KBM-7 (cell line): ENCODE data around the gene CNST.

ENCODE experiments used
- DNase-seq: peaks from one replicate; pipeline ENCODE4 v3.0.0-alpha.2; 2015
- in situ Hi-C: fragments of 300-500 bp; cut with MboI; formaldehyde crosslinking; loops from 2 replicates; pipeline ENCODE4 v1.14.3; 2020; ENCODE audit warnings: low sequenced_read_pairs, low pct_unique_long_range_greater_than_20kb, mixed read lengths

Gene CNST, protein sequence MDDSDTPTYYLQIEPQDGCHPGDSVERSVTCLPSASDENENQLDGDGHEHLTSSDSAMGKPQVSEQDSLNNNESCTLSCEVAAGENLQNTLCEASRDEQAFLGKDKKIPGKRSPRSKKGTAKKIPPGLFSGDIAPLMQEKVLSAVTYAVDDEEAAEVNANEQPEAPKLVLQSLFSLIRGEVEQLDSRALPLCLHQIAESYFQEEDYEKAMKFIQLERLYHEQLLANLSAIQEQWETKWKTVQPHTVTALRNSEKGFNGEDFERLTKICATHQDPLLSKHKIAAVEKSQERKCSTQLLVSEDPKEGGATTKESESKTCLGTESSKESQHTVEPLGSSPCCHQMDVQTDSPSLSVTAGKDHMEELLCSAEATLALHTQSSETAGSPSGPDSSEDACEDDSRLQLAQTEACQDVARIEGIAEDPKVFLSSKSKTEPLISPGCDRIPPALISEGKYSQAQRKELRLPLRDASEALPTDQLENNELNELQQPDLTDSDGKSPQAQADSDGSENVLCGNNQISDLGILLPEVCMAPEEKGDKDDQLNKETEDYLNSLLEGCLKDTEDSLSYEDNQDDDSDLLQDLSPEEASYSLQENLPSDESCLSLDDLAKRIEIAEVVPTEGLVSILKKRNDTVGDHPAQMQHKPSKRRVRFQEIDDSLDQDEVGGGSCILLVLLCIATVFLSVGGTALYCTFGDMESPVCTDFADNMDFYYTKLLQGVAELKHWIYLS

DNA sequence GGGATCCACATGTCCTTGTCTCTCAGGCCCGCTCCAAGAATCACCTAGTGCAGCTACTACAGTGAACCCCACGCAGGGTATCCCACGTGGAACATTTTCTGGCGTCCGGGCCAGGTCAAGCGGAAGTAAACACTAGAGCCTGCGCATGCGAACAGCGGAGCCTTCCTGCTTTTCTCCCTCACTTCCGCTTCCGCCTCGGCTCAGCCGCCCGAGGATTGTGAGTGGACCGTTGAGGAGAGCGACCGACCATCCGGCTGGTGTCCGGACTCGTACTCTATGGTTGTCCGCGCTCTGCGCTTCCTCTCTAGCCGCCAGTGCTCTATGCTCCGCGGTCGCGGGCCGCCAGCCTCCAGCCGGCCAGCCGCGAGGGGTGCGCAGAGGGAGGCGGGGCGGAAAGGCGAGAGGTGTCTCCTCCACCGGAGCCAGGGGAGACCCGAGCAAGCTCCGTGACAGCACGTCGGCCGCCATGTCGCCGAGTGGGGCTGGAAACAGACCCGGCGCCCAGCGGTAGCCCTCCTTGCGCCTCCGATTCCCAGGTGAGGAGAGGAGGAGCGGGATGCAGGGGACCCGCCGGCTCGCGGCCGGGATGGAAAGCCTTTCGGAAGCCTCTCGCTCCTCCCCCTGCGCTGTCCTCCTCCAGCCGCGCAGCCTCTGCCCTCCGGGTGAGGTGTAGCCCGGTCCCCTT lies at the start of gene CNST, which contains the start of gene TFB2M:
TSS of gene CNST (plus strand) at position 329 of the 685 bp plus-strand sequence. CDS start 25,107 bp downstream, outside the sequence.
TSS of gene TFB2M (minus strand) at position 134 of the 685 bp plus-strand sequence. CDS start at position 11, 123 bp downstream.
- in situ Hi-C loops, result no loop called here

DNA sequence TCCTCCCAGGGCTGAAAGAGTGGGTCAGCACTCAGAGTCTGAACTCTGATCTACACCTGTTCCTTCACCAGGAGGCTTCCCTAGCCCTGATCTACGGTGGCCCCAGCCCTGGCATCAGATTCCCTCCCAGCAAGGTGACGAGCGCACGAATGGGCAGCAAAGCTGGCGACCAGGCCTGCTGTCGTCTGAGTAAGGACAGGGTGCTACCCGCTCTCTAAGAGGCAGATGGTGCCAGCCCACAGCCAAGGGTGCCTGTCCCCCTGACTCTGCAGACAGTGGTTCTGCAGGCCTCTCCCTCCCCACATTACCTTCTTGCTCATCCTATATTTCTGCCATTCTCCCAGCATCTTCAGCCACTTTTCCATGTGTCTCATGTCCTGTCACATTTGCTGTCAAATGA lies 48.9 kb upstream of the CNST start:
- DNase-seq, result no peak
- in situ Hi-C loops, result no loop called here

More for the DNA sequence above, at the start of gene CNST, which contains the start of gene TFB2M:
- peak; percentile 99 for DNase-seq

DNA sequence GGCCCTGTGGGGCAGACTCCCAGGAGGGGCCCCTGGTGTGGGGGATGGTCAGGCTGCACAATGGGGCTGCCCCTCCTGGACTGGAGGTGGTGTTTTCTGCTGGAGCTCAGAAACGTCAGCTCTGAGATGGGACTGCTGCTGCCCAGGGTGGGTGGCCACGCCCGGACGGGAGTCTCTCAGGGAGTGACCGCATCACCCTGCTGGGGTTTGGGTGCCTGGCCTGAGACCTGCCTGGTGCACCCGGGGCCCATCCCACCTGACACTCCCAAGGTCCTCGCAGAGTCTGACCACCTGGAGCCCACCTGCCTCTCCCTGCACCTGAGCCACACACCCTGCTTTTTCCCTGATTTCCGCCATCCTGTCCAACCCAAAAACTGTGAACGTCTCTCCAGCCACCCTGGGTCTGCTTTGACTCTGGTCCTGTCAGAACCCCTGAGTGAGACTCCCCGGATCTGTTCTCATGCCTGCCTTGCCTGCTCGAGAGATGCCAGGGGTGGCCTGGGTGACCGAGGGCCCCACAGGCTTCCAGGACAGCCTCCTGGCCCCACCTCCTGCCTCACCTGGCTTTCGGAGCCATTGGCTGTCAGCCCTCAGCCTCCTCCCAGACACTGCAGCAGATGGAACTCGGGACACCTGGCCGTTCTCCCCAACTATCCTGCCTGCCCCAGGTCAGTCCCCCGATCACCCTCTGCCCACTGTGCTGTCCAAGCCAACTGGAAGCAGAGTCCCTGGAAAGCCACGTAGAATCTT lies 47.6 kb upstream of the CNST start:
- no peak for DNase-seq
- in situ Hi-C loops, result no loop called here

DNA sequence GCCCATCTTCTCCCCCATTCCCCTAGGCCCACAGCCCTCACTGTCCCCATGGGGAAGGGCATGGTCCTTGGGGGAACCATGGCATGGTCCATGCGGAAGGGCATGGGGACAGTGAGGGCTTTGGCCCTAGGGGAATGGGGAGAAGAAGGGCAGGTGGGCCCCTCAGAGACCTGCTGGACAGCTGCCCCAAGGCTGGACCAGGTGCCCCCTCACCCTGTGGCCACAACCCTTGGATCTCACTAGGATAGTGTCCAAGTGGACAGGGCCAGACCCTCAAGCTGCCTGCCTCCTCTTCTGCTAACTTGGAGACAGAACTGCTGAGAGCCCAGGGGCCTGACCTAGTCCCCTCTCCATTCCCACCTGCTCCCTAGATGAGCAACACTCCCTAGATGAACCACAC lies 46.7 kb upstream of the CNST start:
- in situ Hi-C loops, result no loop called here

DNA sequence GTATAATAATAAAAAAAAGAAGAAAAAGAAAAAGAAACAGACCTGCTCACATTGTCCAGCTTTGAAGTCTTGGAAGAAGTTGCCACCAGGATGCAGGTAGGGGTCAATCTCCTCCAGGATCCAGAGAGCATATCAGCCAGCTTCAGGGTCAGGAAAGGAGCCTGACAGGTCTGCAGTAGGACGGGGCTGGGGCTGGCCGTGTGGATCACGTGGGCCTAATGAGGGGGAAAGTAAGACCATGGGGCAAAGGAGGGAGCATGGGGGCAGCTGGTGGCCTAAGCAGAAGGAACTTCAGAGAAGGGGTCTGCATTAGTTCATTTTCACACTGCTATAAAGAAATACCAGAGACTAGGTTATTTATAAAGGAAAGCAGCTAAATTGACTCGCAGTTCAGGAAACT lies 39.9 kb upstream of the CNST start:
- no peak for DNase-seq
- in situ Hi-C loops, result no loop called here

More for the DNA sequence above, 46.7 kb upstream of the CNST start:
- no peak for DNase-seq

DNA sequence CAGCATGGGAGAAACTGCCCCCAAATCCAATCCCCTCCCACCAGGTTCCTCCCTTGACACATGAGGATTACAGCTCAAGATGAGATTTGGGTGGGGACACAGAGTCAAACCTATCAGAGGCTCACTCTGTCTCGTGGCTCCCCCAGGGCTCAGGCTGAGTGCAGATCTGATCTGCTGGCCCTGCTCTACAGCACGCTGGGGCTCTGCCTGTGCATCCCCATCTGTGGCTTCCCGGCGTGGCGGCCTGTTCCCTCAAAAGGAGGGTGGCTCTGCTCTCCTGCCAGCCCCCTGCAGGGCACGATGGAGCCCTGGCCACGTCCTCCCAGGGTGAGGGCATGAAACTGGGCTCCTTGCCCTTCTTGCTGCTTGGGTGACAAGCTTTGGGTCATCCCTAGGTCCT lies 39.3 kb upstream of the CNST start:
- DNase-seq, result no peak
- in situ Hi-C loops, result no loop called here

DNA sequence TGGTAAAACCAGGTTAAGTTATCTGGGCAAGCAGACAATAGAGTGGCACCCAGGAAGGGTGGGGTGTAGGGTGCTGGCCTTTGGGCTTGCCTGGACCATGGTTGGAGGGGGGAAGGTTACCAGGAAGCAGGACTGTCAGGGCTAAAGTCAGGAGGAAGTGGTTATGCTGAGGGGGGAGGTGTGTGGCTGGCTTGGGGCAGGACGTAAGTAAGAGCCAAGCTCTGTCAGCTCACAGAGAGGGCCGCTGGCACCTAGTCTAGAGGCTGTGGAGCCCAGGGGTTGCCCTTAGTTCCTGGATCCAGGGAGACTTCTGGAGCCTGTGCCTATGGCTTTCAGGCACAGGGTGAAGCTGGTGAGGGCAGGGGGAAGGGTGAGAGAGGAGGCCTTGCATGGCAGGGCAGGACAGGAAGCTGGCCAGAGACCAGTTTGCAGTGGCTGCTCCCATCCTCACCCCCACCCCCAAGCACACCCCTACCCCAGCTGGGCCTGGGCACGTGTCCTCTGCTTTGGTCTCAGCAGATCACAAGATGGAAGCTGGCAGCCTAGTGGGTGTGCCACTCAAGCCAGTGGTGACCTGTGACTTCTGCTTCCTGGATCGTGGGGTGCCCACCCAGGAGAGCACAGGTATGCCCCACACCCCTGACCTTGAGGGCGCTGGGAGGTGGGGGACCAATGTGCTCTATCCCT lies 38.7 kb upstream of the CNST start:
- peak; percentile 59 for DNase-seq
- in situ Hi-C loops, result no loop called here

DNA sequence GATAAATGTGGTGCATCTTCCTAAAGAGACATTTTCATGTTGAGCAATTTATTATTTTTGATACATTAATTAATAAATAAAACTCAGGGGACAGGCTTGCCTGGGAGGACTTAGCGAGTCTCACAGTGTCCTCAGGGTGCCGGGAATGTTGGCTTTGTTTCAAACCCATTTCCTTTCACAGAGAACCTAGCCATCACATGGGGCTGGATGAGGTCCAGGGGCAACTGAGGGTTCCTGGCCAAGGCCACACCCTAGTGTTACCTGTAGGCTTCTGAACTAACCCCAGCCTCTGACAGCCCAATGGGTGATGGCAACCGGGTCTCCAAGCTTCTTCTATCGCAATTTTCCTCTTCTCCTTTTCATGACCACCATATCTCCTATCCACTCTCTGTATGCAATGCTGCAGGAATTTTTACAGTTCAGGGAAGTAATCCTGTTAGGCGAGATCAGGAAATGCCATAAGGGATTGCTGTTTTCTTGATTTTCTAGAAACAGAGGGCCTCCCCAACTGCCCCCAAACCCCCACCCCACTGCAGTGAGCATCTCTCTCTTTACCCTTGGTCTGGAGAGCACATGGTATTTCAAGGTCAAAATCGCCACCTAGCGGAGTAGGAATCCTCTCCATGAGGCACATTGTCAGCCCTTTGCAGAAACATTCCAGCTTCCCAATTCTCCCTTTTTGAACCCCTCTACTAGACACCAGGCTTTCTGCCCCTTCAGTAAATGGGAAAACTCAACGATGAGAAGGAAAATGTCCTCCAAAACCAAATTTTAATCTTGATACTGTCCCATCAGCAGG lies 37.1 kb upstream of the CNST start:
- in situ Hi-C loops, result no loop called here
- DNase-seq, result no peak

DNA sequence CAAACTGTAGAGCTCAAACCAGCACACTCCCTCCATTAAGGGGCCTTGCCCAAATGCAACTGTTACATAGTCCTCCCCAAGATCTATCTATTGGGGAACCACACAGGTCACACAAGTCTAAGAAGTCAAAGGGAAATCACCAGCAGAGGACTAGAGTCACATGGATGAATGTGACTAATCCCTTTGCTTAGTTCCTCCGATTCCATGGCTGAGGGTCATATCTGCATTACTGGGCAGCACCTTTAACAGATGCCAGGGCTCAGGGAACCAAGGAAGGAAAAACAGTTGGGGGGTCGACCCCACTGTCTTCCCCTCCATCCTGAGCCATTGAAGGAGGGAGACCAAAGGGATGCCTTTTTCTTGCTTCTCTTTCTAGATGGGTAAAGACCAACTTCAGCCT lies 35.8 kb upstream of the CNST start:
- DNase-seq, result no peak
- in situ Hi-C loops, result no loop called here

DNA sequence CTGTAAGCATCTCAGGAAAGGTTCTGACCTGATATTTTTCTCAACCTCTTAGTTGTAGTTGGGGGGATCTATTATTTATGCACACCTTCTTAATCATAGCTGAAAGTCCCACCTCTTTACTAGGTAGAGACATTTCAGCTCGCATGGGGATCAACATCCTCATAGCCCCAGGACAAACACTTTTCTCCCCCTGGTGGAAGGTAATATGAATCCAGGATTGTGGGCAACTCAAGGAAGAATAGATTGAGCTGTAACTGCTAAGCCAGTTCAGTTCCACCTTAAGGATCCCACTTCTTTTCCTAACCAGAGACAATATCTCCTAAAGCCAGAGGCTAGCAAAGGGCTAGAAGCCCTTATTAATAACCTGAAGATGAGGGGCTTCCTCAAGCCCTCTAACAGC lies 33.7 kb upstream of the CNST start:
- in situ Hi-C loops, result no loop called here
- no peak for DNase-seq

DNA sequence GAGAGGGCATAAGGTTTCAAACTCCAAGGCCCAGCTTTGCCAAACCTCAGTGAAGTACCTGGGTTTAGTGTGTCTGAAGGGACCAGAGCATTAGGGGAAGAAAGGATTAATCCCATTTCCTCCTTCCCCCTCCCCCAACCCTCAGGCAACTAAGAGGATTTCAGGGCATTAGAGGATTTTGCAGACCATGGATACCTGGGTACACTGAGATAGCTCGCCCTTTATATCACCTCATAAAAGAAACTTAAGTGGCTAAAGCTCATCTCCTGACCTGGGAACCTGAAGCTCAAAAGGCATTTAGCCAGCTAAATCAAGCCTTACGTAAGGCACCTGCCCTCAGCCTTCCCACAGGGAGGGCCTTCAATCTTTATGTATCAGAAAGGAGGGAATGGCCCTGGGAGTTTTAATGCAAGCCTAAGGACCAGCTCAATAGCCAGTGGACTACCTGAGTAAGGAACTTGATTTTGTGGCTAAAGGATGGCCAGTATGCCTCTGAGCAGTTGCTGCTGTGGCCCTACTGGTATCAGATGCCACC lies 32.8 kb upstream of the CNST start:
- DNase-seq, result no peak
- in situ Hi-C loops, result no loop called here

DNA sequence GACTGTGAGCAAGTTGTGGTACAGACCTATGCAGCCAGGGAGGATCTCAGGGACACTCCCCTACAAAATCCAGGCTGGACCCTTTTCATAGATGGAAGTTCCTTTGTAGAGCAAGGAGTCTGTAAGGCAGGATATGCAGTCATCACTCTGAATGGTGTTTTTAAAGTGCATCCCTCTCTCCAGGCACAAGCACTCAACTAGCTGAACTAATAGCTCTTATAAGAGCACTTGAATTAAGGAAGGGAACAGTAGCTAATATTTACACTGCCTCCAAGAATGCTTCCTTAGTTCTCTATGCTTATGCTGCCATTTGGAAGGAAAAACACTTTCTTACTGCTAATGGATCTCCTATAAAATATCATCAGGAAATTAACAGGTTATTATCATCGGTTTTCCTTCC lies 32.1 kb upstream of the CNST start:
- no peak for DNase-seq
- in situ Hi-C loops, result no loop called here

DNA sequence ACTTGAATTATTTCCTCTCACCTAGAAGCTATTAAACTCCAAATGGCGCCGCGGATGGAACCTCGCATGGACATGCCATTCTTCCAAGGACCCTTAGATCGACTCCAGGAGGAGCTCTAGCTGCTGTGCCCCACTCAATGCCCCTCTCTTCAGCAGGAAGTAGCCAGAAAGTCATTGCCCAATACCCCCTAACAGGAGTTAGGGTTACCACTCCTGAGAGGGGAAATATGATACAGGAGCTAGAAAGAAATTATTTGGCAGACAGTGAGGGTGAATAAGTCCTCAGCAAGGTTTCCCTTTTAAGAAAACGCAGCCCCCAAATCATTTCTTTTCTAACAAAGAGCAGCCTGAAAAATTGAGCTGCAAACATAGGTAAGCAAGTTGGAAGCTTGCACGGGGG lies 28.8 kb upstream of the CNST start:
- DNase-seq, result no peak
- in situ Hi-C loops, result no loop called here

DNA sequence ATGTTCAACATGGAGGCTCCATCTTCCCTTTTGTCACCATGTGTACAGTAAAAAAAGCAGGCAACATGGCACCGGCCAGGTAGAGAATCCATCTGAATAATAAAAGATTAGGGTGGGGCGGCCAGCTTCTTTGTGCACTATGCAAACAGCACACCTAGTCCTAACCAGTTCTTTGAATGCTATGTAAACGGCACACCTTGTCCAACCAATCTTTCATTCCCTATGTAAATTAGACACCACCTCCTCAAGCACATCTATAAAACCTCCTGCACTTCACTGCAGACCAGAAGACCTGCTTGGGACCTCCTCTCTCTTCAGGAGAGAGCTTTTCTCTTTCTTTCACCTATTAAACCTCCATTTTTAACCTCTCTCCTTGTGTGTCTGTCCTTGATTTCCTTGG lies 28.4 kb upstream of the CNST start:
- in situ Hi-C loops, result no loop called here

DNA sequence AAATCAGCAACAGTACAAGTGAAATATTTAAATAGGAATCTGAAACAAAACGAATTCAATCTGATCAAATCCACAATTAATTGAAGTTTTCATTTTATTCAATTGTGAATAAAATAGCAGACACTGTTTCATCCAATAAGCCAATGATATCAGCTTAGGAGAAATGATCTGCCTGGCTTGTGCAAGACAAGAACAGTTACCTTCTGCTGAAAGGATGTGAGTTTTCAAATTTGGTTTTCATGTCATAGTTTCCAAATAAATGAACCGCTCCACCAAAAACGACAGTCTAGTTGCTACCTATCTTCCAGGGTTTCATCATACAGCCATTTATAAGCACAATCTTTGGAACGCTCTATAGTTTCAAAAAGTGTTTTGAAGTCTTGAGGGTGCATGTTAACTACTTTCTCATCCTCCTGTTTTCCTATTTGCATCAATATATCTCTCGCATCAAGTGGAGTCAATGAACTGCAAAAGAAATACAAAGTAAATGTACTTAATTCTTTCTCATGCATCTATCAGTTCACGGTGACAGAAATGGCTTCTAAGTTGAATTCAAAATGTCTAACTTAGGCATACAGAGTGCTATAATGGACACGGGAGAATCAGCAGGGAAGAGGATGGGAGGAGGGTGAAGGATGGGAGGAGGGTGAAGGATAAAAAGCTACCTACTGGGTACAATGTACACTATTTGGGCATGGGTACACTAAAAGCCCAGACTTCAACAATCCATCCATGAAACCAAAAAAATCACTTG lies 25.3 kb upstream of the CNST start:
- DNase-seq, result no peak
- in situ Hi-C loops, result no loop called here

More for the DNA sequence above, 28.4 kb upstream of the CNST start:
- no peak for DNase-seq

DNA sequence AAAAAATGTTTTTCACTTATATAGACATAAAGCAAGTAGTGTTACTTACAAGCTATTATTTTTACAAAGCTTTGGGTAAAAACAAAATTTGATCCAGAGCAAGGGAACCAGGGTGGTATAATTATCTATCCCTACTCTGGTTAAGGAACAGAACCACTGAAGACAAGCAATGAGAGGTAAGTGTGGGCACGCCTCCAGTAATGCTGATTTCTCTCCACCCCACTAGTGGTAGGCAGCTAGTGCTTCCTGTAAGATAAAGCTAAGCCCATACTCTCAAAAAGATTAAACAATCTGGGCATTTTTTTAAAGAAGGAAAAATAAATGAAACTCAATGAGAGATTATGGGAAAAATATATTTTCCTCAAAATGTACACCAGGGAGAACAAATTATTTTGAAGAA lies 22.3 kb upstream of the CNST start:
- DNase-seq, result no peak
- in situ Hi-C loops, result no loop called here

DNA sequence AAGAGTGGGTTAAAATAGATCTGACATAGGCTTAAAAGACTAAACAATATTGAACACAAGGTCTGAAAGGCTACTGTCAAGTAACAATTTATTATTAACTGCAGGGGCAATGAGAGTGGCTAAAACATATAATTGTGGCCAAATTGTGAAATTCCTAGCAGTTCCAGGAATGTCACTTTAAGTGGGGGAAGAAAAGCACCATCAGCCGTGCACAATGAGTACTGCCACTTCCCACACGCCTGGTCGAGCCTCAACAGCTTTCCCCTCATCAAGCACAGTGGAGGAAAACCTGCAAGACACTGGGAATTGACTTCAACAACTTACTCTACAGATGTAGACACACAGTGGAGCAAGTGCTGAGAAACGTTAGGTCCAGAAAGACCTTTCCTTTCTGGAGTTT lies 16.6 kb upstream of the CNST start:
- in situ Hi-C loops, result no loop called here
- DNase-seq, result no peak
